ENCODE data around the gene NREP.

- TF ChIP-seq CTCF (IDR thresholded peaks at IDR 0.05 in 8 of 11, conservative IDR thresholded peaks at IDR 0.05 in 3 of 11) = no peak
- TF ChIP-seq POLR2AphosphoS5 (IDR thresholded peaks at IDR 0.05) = no peak
- no peak for TF ChIP-seq POLR2A (IDR thresholded peaks at IDR 0.05)
These were observed 62.9 kb downstream of the NREP start for GRCh38 chr5:111694133-111694532.

Data from spleen (tissue), 7 donors.